Activated gamma-delta T cell (primary cell): ENCODE results near the gene ADAMTS12.

Experiments used
- DNase-seq: peaks from one replicate; lab custom pipeline; 2025; lab: John Stamatoyannopoulos, UW

ADAMTS12 gene

GRCh38 chr5:33903118-33903517, 11.3 kb upstream of the ADAMTS12 start:
- DNase-seq: no peak

DNA sequence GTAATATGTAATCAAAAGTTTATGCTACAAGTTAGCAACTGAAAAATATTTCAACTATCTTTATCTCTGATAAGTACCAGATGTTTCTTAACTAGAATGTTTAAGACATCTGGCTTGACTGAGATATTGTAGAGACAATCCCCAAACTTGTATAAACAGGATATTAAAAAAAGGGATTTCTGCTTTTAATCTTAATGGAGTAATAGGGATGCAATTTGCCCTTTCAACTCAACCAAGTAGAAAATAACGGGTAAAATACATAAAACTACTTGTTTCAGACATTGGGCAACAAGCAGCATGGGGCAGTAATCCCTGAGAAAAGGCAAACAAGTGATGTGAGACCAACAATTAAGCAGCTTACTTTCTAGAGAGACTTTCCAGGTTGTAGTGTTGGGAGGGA, 9.4 kb upstream of the ADAMTS12 start:
- no peak for DNase-seq

DNA sequence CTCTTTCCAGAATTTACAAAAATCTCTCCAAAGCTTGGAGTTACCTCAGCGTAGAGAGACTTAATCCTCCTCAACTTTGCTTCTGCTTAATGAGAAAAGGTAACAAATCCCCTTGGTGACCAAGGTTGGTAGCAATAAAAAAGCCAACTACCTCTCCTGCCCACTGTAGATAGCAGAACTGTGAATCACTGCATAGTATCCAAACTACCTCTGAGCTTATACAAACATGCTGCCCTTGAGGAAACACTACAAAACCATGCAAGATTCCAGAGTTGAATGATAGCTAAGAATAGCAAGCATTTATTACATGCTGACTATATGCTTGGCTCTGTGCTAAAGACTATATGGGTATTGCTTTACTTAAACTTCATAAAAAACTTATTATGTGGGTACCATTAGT, 2.8 kb upstream of the ADAMTS12 start:
- no peak for DNase-seq

DNA sequence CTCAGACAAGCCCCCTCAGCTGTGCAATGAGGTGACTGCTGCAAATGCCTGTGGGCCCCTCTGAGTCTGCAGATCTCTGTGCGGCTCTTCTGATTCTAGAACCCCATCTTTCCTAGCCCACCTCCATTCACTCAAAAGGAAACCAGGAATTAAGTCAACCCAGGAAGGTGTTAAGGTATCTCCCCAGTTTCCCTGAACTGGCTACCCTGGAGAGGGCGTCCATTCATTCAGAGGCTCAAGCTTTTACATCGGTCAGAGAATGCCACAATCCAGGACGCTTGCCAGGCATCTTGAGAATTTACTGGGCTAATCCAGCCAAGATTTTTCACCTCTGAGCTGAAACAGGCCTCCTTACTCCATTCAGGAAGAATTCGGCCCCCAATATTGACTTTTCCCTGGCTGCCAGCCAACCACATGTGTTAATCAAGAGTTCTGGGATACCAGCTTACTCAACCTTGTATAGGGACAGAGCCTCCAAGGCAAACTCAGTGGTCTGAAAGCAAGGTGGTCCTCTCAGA, 889 bp upstream of the ADAMTS12 start:
- no peak for DNase-seq

GRCh38 chr5:33891446-33891787, 373 bp downstream of the ADAMTS12 start:
- no peak for DNase-seq

DNA sequence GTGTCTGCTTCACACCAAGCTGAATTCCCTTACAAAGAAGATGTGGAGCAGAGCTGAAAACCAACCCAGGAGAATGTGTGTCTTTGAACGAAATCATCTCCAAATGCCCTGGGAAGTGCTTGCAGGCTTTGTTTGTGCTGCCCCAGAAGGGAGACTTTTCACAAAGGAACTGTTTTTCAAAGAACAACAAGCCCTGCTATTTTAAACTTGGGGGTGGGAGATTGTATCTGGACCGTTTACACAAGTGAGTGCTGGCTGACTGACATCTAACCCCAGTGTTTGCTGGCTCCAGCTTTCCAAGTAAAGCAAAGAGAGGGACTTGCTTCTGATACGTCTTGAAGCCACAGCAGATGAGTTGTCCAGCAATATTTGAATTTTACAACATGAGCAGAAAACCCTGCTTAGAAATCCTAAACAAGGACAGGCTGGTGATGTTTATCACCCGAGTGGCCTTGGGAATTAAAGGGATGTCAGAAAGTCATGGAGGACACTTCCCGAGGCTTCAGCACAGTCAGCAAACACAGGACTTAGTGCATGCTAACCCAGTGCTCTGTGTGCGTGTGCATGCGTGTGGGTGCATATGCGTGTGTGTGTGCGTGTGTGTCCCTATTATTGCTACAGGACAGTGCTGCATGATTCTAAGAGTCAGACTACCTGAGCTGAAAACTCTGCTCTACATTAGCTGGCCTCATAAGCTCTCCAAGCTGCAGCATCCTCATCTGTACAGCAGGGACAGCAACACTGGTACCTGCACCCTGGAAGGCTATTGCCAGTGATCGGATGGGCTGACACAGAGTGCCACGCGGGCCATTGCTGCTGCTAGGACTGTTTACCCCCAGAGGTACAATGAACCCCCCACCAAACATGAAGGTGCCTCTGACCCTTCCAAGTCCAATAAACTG, 1.4 kb downstream of the ADAMTS12 start:
- no peak for DNase-seq

DNA sequence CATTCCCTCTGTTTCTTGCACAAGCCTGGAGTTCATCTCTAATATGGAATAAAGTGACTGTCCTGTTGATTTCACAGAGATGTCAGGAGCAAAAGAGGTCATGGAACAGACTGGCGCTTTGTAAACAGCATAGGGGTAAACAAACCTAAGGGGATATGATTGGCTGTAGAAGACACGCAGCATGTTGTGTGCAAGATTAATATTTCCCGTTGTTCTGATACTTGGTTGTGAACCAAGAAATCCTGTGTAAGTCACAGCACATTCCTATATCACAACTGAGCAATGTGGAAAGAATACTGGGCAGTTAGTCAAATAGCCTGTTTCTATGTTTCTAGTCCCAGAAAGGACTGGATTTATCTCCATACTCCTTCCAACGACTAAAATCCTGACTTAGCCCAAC, 3.2 kb downstream of the ADAMTS12 start:
- DNase-seq: no peak

DNA sequence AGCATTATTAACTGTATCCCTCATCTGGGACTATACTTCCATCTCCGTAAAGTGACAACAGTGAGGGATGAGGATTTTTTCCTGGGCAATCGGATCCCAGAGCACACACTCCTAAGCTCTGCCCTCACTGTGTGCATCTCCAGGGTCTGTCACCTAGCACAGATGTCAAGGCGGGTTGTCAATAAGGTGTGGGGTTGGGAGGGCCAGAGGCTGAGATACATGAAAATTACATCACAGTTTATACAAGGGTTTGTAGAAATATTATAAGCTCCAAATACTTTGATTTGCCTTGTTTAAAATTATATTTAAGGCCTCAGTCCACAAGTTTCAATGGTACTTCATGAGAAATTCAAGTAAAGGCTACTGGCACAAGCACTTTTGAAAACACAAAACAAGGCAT, 4.5 kb downstream of the ADAMTS12 start:
- no peak for DNase-seq

GRCh38 chr5:33886283-33886682, 5.5 kb downstream of the ADAMTS12 start:
- no peak for DNase-seq

GRCh38 chr5:33885679-33886078, 6.1 kb downstream of the ADAMTS12 start:
- no peak for DNase-seq

DNA sequence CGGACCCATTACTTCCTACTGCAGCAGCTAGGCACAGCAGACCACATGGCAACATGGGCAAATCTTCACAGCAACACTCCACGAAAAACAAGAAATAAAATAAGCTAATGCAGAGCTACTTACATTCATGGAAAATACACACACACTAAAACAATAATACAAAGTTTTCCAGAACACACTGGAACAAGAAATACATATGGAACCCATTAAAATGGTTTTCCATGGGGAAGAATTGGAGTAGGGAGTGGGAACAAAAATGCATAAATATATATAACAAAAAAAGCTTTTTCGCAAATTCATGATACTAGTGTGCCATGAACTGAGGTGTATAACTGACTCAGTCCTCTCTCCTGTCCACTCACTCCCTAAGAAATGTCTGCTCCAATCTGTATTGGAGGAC, 8.3 kb downstream of the ADAMTS12 start:
- DNase-seq: no peak

DNA sequence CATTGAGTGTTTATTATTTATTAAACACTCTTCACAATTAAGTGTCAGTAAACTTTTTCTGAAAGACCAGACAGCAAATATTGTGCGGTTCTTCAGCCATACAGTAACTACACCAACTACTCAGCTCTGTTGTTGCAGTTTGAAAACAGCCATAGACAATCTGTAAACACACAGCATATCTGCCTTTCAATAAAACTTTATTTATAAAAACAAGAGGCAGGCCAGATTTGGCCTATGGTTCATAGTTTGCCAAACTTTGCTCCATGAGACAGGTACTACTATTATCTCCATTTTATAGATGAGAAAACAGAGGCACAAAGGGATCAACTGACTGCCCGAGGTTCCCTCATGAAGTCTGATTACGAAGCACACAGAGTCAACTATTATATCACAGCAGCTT, 11.5 kb downstream of the ADAMTS12 start:
- DNase-seq: no peak

DNA sequence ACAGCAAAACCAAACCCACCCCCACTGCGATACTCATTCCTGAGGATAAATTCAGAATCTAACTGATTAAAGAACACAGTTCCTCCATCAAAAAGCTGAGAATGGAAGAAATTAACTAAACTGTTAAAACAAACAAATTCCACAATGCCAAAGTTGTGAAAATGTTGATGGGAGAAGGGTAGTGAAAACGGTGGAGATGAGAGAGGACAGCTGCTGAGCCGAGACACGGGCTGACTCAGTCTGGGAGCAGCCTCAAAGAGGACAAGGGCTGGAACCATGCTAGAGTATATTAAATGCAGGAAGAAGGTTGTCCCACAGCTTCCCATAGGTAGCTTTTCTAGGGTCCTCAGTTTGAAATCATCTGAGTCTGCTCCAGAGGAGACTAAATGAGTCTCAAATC, 14.3 kb downstream of the ADAMTS12 start:
- no peak for DNase-seq

GRCh38 chr5:33867241-33867640, 24.5 kb downstream of the ADAMTS12 start:
- DNase-seq: no peak

DNA sequence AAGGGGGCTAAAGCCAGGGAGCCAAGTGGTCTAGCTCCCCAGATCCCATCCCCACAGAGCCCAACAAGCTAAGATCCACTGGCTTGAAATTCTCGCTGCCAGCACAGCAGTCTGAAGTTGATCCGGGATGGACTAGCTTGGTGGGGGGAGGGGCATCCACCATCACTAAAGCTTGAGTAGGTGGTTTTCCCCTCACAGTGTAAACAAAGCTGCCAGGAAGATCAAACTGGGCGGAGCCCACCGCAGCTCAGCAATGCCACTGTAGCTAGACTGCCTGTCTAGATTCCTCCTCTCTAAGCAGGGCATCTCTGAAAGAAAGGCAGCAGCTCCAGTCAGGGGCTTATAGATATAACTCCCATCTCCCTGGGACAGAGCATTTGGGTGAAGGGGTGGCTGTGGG, 32.6 kb downstream of the ADAMTS12 start:
- DNase-seq: peak; percentile 2

DNA sequence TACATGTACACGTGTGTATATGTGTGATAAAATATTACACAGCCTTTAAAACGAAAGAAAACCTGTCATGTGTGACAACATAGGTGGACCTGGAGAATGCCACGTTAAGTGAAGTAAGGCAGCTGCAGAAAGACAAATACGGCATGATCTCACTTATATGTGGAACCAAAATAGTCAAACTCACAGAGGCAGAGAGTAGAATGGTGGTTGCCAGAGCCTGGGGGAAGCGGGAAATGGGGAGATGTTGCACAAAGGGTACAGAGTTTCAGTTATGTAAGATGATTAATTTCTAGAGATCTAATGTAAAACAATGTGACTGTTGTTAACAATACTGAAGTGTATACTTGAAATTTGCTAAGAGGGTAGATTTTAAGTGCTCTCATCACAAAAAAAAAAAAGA, 34.8 kb downstream of the ADAMTS12 start:
- no peak for DNase-seq

GRCh38 chr5:33855396-33855795, 36.4 kb downstream of the ADAMTS12 start:
- no peak for DNase-seq

- no peak for DNase-seq
Measured at GRCh38 chr5:33854733-33855151, 37.0 kb downstream of the ADAMTS12 start.

- no peak for DNase-seq
Measured at GRCh38 chr5:33852837-33853236, 39.0 kb downstream of the ADAMTS12 start.

- no peak for DNase-seq
Measured at GRCh38 chr5:33852319-33852718, 39.5 kb downstream of the ADAMTS12 start.

DNA sequence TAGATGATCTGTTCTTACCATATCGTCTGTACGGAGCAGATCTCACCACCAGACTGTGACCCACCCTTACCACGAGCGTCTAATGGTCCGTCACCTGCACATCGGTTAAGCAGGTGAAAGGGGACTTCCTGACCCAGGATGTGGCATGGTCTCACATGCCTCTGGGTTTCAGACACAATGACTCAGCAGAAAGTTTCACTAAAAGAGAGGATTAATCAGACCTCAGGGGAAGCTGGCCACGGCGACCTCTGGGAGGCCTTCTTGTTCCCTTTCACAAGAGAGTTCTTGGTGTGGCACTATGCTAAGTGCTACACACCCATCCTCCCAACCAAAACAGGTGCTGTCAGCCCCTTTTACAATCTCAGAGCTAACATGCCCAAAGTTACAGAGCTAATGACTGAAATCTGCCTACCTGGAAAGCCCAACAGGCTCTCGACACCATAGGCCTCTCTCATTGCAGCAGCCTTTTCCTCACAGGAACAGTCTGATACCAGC, 41.6 kb downstream of the ADAMTS12 start:
- DNase-seq: no peak

DNA sequence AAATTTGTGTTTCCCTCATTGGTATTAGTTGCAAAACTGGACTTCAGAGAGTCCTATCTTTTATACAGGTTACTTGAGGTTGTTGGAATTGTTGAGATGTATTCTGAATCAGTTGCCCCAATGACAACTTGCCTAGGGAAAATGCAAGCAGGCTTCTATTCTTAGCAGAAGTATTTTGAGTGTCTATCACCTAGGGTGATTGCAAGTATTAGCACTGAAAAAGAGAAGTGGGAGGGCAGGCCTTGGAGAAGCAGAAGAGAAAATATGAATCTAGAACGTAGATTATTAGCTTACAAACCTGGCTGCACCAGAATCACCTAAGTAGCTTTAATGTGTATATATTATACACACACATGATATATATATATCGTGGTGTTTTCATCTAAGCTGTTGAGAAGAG, 43.2 kb downstream of the ADAMTS12 start:
- no peak for DNase-seq

GRCh38 chr5:33846851-33847250, 44.9 kb downstream of the ADAMTS12 start:
- no peak for DNase-seq

- no peak for DNase-seq
Measured at GRCh38 chr5:33843579-33843978, 48.2 kb downstream of the ADAMTS12 start.
